Fibroblast of skin of left biceps (primary cell): ENCODE results near the gene SEZ6.
A peak's percentile ranks its signal among the peaks of the same experiment; 100 is the strongest.

ENCODE experiments used
- DNase-seq, 2 experiments: peaks; one replicate each; pipeline ENCODE4 v3.0.0-alpha.2; 2013; ENCODE audit warnings: low read depth in 2 of 2

Gene SEZ6

GRCh38 chr17:29005936-29006511 lies at the start of gene SEZ6:
TSS of gene SEZ6 (minus strand) at chr17:29006033. CDS start at chr17:29005869, 164 bp downstream.
- peak; percentile 7 to 8 for DNase-seq

- DNase-seq, result no peak
These were observed 49.0 kb upstream of the SEZ6 start for GRCh38 chr17:29054835-29055234.

GRCh38 chr17:29051731-29052130 lies 45.9 kb upstream of the SEZ6 start:
- no peak for DNase-seq

GRCh38 chr17:29051194-29051593 lies 45.4 kb upstream of the SEZ6 start:
- no peak for DNase-seq

- DNase-seq, result no peak
These were observed 44.3 kb upstream of the SEZ6 start for GRCh38 chr17:29050176-29050575.

- no peak for DNase-seq
These were observed 43.8 kb upstream of the SEZ6 start for GRCh38 chr17:29049541-29050145.

- DNase-seq, result no peak
These were observed 42.9 kb upstream of the SEZ6 start for GRCh38 chr17:29048440-29049368.

GRCh38 chr17:29046473-29046839 lies 40.6 kb upstream of the SEZ6 start:
- no peak for DNase-seq

- DNase-seq, result no peak
These were observed 40.1 kb upstream of the SEZ6 start for GRCh38 chr17:29045734-29046472.

GRCh38 chr17:29045026-29045425 lies 39.2 kb upstream of the SEZ6 start:
- DNase-seq, result no peak

- no peak for DNase-seq
These were observed 37.8 kb upstream of the SEZ6 start for GRCh38 chr17:29043539-29044145.

- DNase-seq, result no peak
These were observed 37.1 kb upstream of the SEZ6 start, which contains the start of gene PIPOX for GRCh38 chr17:29042679-29043538. TSS of gene PIPOX (plus strand) at chr17:29043141. CDS start at chr17:29043226, 85 bp downstream.

- DNase-seq, result no peak
These were observed 36.3 kb upstream of the SEZ6 start for GRCh38 chr17:29042026-29042678.

- DNase-seq, result no peak
These were observed 35.7 kb upstream of the SEZ6 start for GRCh38 chr17:29041571-29041970.

- no peak for DNase-seq
These were observed 35.3 kb upstream of the SEZ6 start for GRCh38 chr17:29041091-29041490.

GRCh38 chr17:29039764-29040598 lies 34.1 kb upstream of the SEZ6 start:
- peak; percentile 60 to 69 for DNase-seq

- DNase-seq, result no peak
These were observed 32.4 kb upstream of the SEZ6 start for GRCh38 chr17:29038085-29038795.

GRCh38 chr17:29037739-29038084 lies 31.9 kb upstream of the SEZ6 start:
- no peak for DNase-seq

- no peak for DNase-seq
These were observed 30.8 kb upstream of the SEZ6 start for GRCh38 chr17:29036584-29036983.
